GM12878 (cell line): ENCODE measurements around the gene SNAI3. TPM values are rescaled to one million over a fixed set of nuclear protein-coding genes. Genes with fewer than 3 reads are reported as not detected.

Source experiments
- ATAC-seq: fragments of 200-7000 bp; cut with Tn5 transposase; 3 replicates; pipeline ENCODE4 v1.9.1; 2020; ENCODE audit warnings: mild to moderate bottlenecking, moderate library complexity
- BruUV-seq: library from RNA; stranded (reverse); fragments of 400-500 nt; replicated peaks from 2 replicates; lab custom pipeline; 2021; lab: Mats Ljungman, UMichigan
- CTCF ChIA-PET: fragments of 300-600 bp; sonication (Branson Sonifier 250); formaldehyde crosslinking; extraction: SDS; loops from one replicate; lab custom pipeline; 2021; ENCODE audit warnings: inconsistent platforms; lab: Yijun Ruan, JAX
- POLR2A ChIA-PET: fragments of 350-600 bp; formaldehyde crosslinking; extraction: SDS; loops from one replicate; lab custom pipeline; 2021; ENCODE audit warnings: inconsistent platforms; lab: Charles Lee
- RAD21 ChIA-PET: fragments of 300-600 bp; sonication (Branson Sonifier 250); formaldehyde crosslinking; loops from one replicate; lab custom pipeline; 2023; ENCODE audit warnings: antibody characterized with exemption; ENCODE audit not compliant: unreplicated experiment; lab: Charles Lee
- SMC1A ChIA-PET: fragments of 300-600 bp; sonication (Branson Sonifier 250); formaldehyde crosslinking; loops from one replicate; lab custom pipeline; 2023; ENCODE audit not compliant: unreplicated experiment, uncharacterized antibody; lab: Charles Lee
- DNase-seq: peaks from one replicate; pipeline ENCODE4 v3.0.0-alpha.2; 2011; ENCODE audit warnings: low read depth, low spot score
- FAIRE-seq: peaks from 3 replicates; lab custom pipeline; 2011; peaks lifted over from hg19 to GRCh38; lab: Jason Lieb, UNC
- H2AFZ ChIP-seq: 2 replicates; pipeline ENCODE4 v1.6.0; 2011; ENCODE audit warnings: low read depth, low read length, control low read depth; ENCODE audit not compliant: control insufficient read depth
- H3K27ac ChIP-seq: 2 replicates; pipeline ENCODE4 v1.5.1; 2011; ENCODE audit warnings: control low read depth; ENCODE audit not compliant: control insufficient read depth, insufficient read depth
- H3K27me3 ChIP-seq, 2 experiments: replicated peaks in 1 of 2; 2 replicates each; pipeline versions ENCODE4 v1.6.0 to v1.6.1; 2011; ENCODE audit warnings: low read length in 1 of 2; ENCODE audit not compliant: control insufficient read depth in 2 of 2, insufficient read depth in 2 of 2
- H3K36me3 ChIP-seq, 2 experiments: 2 replicates each; pipeline ENCODE4 v1.5.1; 2011; ENCODE audit warnings: low read length in 1 of 2; ENCODE audit not compliant: control insufficient read depth in 2 of 2, insufficient read depth in 2 of 2
- H3K4me1 ChIP-seq: 2 replicates; pipeline ENCODE4 v1.6.1; 2011; ENCODE audit warnings: mild to moderate bottlenecking, low read length, moderate library complexity, mixed read lengths; ENCODE audit not compliant: control insufficient read depth, insufficient read depth
- H3K4me2 ChIP-seq: 2 replicates; pipeline ENCODE4 v1.6.0; 2011; ENCODE audit warnings: control low read depth; ENCODE audit not compliant: control insufficient read depth, insufficient read depth
- H3K4me3 ChIP-seq: fragments of 200-600 bp; sonication (generic); 2 replicates; pipeline ENCODE4 v1.5.1; 2016
- H3K79me2 ChIP-seq: 2 replicates; pipeline ENCODE4 v1.6.0; 2011; ENCODE audit warnings: low read length; ENCODE audit not compliant: control insufficient read depth, insufficient read depth
- H3K9ac ChIP-seq: 2 replicates; pipeline ENCODE4 v1.8.0; 2011; ENCODE audit warnings: low read length, control low read depth, mixed read lengths; ENCODE audit not compliant: control insufficient read depth, insufficient read depth
- H3K9me3 ChIP-seq: replicated peaks from 3 replicates; pipeline ENCODE4 v1.5.1; 2011; ENCODE audit warnings: mild to moderate bottlenecking, low read length; ENCODE audit not compliant: control insufficient read depth, insufficient read depth
- H4K20me1 ChIP-seq: 2 replicates; pipeline ENCODE4 v1.6.0; 2011; ENCODE audit not compliant: control insufficient read depth, insufficient read depth
- EP300 ChIP-seq, 2 experiments: fragments of 150-350 bp in 1 of 2; IDR thresholded peaks; 2 replicates each; pipeline ENCODE4 v1.6.1; 2011 to 2012; ENCODE audit warnings: low read depth in 2 of 2, low read length in 2 of 2, borderline replicate concordance in 1 of 2, improper control_type of control experiment in 1 of 2, inconsistent platforms in 1 of 2; ENCODE audit not compliant: control insufficient read depth in 1 of 2
- MEF2B ChIP-seq: fragments of 450-650 bp; IDR thresholded peaks from 2 replicates; pipeline ENCODE4 v1.6.1; 2018; ENCODE audit warnings: mild to moderate bottlenecking, moderate library complexity; ENCODE audit not compliant: partially characterized antibody, poor library complexity, severe bottlenecking
- SMC3 ChIP-seq: IDR thresholded peaks from 2 replicates; pipeline ENCODE4 v1.6.1; 2011; ENCODE audit warnings: low read length, improper control_type of control experiment, borderline replicate concordance
- SRF ChIP-seq, 2 experiments: IDR thresholded peaks; 2 replicates each; pipeline ENCODE4 v1.6.1; 2011; ENCODE audit warnings: low read depth in 2 of 2, low read length in 2 of 2, mild to moderate bottlenecking in 1 of 2, moderate library complexity in 1 of 2
- SUPT20H ChIP-seq: IDR thresholded peaks from 2 replicates; pipeline ENCODE4 v1.6.1; 2011; ENCODE audit warnings: low read depth, mild to moderate bottlenecking, low read length, moderate library complexity, borderline replicate concordance; ENCODE audit not compliant: control insufficient read depth
- ZNF622 ChIP-seq: fragments of 450-650 bp; IDR thresholded peaks from 2 replicates; pipeline ENCODE4 v1.6.1; 2017; ENCODE audit warnings: mild to moderate bottlenecking, inconsistent platforms
- WGBS: methylation state at CpG from one replicate; pipeline ENCODE4 v1.1.6; 2016; ENCODE audit warnings: low lambda C conversion rate; ENCODE audit not compliant: insufficient replicate concordance, insufficient coverage; ENCODE audit errors: missing lambda C conversion rate; 5-methylcytosine and 5-hydroxymethylcytosine counted together
- in situ Hi-C: fragments of 300-500 bp; cut with MboI; formaldehyde crosslinking; loops from 9 replicates; pipeline ENCODE4 v1.14.3; 2018; ENCODE audit warnings: mixed read lengths
- intact Hi-C: fragments of 100-400 bp; cut with micrococcal nuclease; formaldehyde crosslinking; loops from one replicate; pipeline ENCODE4 v1.14.2; 2022; ENCODE audit not compliant: unreplicated experiment
- polyA plus RNA-seq, 11 experiments: library from polyadenylated mRNA; depleted of rRNA in 4 of 11; unstranded in 6 of 11; stranded (reverse) in 5 of 11; fragments of >200 nt; fragmentation: Nextera tagmentation in 4 of 11; fragmentation: Illumina TruSeq in 1 of 11; extraction: Ambion mirVana in 4 of 11; extraction: Trizol in 1 of 11; gene quantifications; 1 replicate in 1 of 11; 2 replicates in 10 of 11; pipeline versions ENCODE4 v1.2.1 to v1.2.3, GENCODE V29; 2011 to 2016; ENCODE audit warnings: inconsistent platforms in 2 of 11, missing spikeins in 2 of 11, low read depth in 1 of 11
- total RNA-seq, 4 experiments: library from RNA; depleted of rRNA in 3 of 4; stranded (reverse); fragments of >200 nt in 3 of 4; fragmentation: Illumina TruSeq in 1 of 4; extraction: Trizol in 1 of 4; gene quantifications; 2 replicates each; pipeline versions ENCODE4 v1.2.1 to v1.2.3, GENCODE V29; 2013 to 2021
- TF ChIP-seq, protein P1 (sequence below): fragments of 450-650 bp; IDR thresholded peaks from 2 replicates; pipeline ENCODE4 v1.6.1; 2017; ENCODE audit warnings: mild to moderate bottlenecking, moderate library complexity
- TF ChIP-seq, protein P2 (sequence below): fragments of 450-650 bp; conservative IDR thresholded peaks from 2 replicates; pipeline ENCODE4 v1.6.1; 2017; ENCODE audit warnings: mild to moderate bottlenecking, moderate library complexity

SNAI3 gene
- total and polyA plus RNA-seq, 10 of the 15 experiments (the other 5 are each of a cell fraction or from before 2014, with no cell fraction given): 0.21 to 7.4 (median 3.0) TPM

DNA sequence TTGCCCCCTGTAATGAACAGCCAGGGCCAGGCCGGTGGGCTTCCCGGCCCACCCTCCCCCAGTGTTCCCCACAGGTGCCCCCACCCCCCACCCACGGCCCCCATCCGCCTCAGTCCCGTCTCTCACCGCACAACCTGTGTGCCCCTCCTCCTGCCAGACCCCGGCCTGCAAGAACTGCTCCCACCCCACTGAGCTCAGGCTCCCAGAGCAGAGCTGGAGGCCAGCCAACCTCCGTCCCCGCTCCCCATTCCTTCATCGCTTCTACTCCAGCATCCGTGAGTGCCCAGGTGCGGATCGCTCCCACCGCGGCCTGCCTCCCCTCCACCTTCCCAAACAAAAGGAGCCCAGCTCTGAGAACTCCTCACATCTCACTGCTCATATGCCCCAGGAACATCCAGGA is 27.6 kb downstream of the SNAI3 start:
- in situ Hi-C loops (no loop called here), intact Hi-C loops (no loop called here)
- FAIRE-seq (no peak), DNase-seq (no peak), ATAC-seq (no peak)
- Histone ChIP-seq H3K27me3 (no peaks in the 10 kb centered on the region), H3K4me2 (no peak overlapping the region), H4K20me1 (no peaks in the 10 kb centered on the region), H3K9me3 (no peaks in the 10 kb centered on the region), H3K4me1 (peaks cover 6% of the 10 kb centered on the region; the same call in 1 of the 2 replicates), H3K27ac (no peak overlapping the region), H2AFZ (no peak overlapping the region), H3K9ac (no peak overlapping the region), H3K79me2 (peaks cover 45% of the 10 kb centered on the region), H3K36me3 (peaks cover 6 to 16% of the 10 kb centered on the region in 2 experiments; a peak in 3 of 4 replicates), H3K4me3 (no peak overlapping the region)
- ChIA-PET POLR2A (no interaction called here), SMC1A (no interaction called here), RAD21 (no interaction called here), CTCF (no interaction called here)
- TF ChIP-seq SRF (IDR thresholded peaks at IDR 0.05; ENCODE audit: low read depth in 2 of 2, low read length in 2 of 2) (no peak), SMC3 (no peak), ZNF622 (no peak), EP300 (IDR thresholded peaks at IDR 0.05; ENCODE audit: borderline replicate concordance in 1 of 2, control insufficient read depth in 1 of 2, low read depth in 2 of 2, low read length in 2 of 2) (no peak), SUPT20H (no peak), MEF2B (no peak)
- TF ChIP-seq, protein P1, sequence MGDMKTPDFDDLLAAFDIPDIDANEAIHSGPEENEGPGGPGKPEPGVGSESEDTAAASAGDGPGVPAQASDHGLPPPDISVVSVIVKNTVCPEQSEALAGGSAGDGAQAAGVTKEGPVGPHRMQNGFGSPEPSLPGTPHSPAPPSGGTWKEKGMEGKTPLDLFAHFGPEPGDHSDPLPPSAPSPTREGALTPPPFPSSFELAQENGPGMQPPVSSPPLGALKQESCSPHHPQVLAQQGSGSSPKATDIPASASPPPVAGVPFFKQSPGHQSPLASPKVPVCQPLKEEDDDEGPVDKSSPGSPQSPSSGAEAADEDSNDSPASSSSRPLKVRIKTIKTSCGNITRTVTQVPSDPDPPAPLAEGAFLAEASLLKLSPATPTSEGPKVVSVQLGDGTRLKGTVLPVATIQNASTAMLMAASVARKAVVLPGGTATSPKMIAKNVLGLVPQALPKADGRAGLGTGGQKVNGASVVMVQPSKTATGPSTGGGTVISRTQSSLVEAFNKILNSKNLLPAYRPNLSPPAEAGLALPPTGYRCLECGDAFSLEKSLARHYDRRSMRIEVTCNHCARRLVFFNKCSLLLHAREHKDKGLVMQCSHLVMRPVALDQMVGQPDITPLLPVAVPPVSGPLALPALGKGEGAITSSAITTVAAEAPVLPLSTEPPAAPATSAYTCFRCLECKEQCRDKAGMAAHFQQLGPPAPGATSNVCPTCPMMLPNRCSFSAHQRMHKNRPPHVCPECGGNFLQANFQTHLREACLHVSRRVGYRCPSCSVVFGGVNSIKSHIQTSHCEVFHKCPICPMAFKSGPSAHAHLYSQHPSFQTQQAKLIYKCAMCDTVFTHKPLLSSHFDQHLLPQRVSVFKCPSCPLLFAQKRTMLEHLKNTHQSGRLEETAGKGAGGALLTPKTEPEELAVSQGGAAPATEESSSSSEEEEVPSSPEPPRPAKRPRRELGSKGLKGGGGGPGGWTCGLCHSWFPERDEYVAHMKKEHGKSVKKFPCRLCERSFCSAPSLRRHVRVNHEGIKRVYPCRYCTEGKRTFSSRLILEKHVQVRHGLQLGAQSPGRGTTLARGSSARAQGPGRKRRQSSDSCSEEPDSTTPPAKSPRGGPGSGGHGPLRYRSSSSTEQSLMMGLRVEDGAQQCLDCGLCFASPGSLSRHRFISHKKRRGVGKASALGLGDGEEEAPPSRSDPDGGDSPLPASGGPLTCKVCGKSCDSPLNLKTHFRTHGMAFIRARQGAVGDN: no peak
- TF ChIP-seq, protein P2, sequence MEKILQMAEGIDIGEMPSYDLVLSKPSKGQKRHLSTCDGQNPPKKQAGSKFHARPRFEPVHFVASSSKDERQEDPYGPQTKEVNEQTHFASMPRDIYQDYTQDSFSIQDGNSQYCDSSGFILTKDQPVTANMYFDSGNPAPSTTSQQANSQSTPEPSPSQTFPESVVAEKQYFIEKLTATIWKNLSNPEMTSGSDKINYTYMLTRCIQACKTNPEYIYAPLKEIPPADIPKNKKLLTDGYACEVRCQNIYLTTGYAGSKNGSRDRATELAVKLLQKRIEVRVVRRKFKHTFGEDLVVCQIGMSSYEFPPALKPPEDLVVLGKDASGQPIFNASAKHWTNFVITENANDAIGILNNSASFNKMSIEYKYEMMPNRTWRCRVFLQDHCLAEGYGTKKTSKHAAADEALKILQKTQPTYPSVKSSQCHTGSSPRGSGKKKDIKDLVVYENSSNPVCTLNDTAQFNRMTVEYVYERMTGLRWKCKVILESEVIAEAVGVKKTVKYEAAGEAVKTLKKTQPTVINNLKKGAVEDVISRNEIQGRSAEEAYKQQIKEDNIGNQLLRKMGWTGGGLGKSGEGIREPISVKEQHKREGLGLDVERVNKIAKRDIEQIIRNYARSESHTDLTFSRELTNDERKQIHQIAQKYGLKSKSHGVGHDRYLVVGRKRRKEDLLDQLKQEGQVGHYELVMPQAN: no peak
- 98% methylated on average over 11 of the region's 15 CpGs for WGBS
- no TSS peak for BruUV-seq
